ENCODE measurements around the gene SMYD4. TPM values are rescaled to one million over a fixed set of nuclear protein-coding genes. Genes with fewer than 3 reads are reported as not detected.
"Not testable (repeated sequence)": the region's sequence is repeated elsewhere in the genome, so short reads cannot be mapped to it uniquely, and the experiment has no call there.

SMYD4 gene
- total and polyA plus RNA-seq, 4 donors = 11.8 to 20.1 (median 12.8) TPM

- no peak for DNase-seq (ENCODE audit: low read depth in 4 of 6, low spot score in 6 of 6)
- Histone ChIP-seq H3K9me3 (ENCODE audit: control insufficient read depth, insufficient read depth, low read length) (no peaks in the 10 kb centered on the region), H3K36me3 (ENCODE audit: control insufficient read depth, insufficient read depth, low read length) (peaks cover 36% of the 10 kb centered on the region), H3K4me3 (ENCODE audit: low read depth, low read length) (no peak overlapping the region), H3K27ac (ENCODE audit: low read depth, low read length) (no peak overlapping the region), H3K4me1 (ENCODE audit: control insufficient read depth, insufficient read depth, low read length) (peaks cover 8% of the 10 kb centered on the region), H3K27me3 (ENCODE audit: control insufficient read depth, insufficient read depth, low read length) (no peaks in the 10 kb centered on the region)
- WGBS (ENCODE audit: insufficient coverage) = 94% methylated on average over 10 of the region's 10 CpGs
These were observed 53.4 kb downstream of the SMYD4 start for GRCh38 chr17:1776328-1776727.

GRCh38 chr17:1774390-1775176 lies 55.1 kb downstream of the SMYD4 start:
- H3K9me3 ChIP-seq (ENCODE audit: control insufficient read depth, insufficient read depth, low read length) = no peaks in the 10 kb centered on the region
- H3K4me3 ChIP-seq (ENCODE audit: low read depth, low read length) = no peak overlapping the region
- H3K4me1 ChIP-seq (ENCODE audit: control insufficient read depth, insufficient read depth, low read length) = peaks cover 6% of the 10 kb centered on the region
- no peaks in the 10 kb centered on the region for H3K27me3 ChIP-seq (ENCODE audit: control insufficient read depth, insufficient read depth, low read length)
- H3K27ac ChIP-seq (ENCODE audit: low read depth, low read length) = no peak overlapping the region
- 91% methylated on average over 19 of the region's 21 CpGs for WGBS (ENCODE audit: insufficient coverage)
- no peak for DNase-seq (ENCODE audit: low read depth in 4 of 6, low spot score in 6 of 6)
- peaks cover 27% of the 10 kb centered on the region for H3K36me3 ChIP-seq (ENCODE audit: control insufficient read depth, insufficient read depth, low read length)

- H3K9me3 ChIP-seq (ENCODE audit: control insufficient read depth, insufficient read depth, low read length) = no peaks in the 10 kb centered on the region
- H3K4me3 ChIP-seq (ENCODE audit: low read depth, low read length) = no peak overlapping the region
- DNase-seq (ENCODE audit: low read depth in 4 of 6, low spot score in 6 of 6) = no peak
- no peak overlapping the region for H3K27ac ChIP-seq (ENCODE audit: low read depth, low read length)
- H3K27me3 ChIP-seq (ENCODE audit: control insufficient read depth, insufficient read depth, low read length) = no peaks in the 10 kb centered on the region
- H3K36me3 ChIP-seq (ENCODE audit: control insufficient read depth, insufficient read depth, low read length) = peaks cover 25% of the 10 kb centered on the region
- peaks cover 10% of the 10 kb centered on the region for H3K4me1 ChIP-seq (ENCODE audit: control insufficient read depth, insufficient read depth, low read length)
- WGBS (ENCODE audit: insufficient coverage) = 59% methylated on average over 4 of the region's 7 CpGs
These were observed 56.0 kb downstream of the SMYD4 start for GRCh38 chr17:1773696-1774181.

- peaks cover 21% of the 10 kb centered on the region for H3K36me3 ChIP-seq (ENCODE audit: control insufficient read depth, insufficient read depth, low read length)
- not testable (repeated sequence) for H3K4me3 ChIP-seq (ENCODE audit: low read depth, low read length)
These were observed 56.6 kb downstream of the SMYD4 start for GRCh38 chr17:1773000-1773695.

GRCh38 chr17:1769822-1770477 lies 59.8 kb downstream of the SMYD4 start:
- peaks cover 3% of the 10 kb centered on the region for H3K36me3 ChIP-seq (ENCODE audit: control insufficient read depth, insufficient read depth, low read length)
- H3K4me1 ChIP-seq (ENCODE audit: control insufficient read depth, insufficient read depth, low read length) = peaks cover 17% of the 10 kb centered on the region
- 25% methylated on average over 18 of the region's 21 CpGs for WGBS (ENCODE audit: insufficient coverage)
- H3K9me3 ChIP-seq (ENCODE audit: control insufficient read depth, insufficient read depth, low read length) = no peaks in the 10 kb centered on the region
- H3K27me3 ChIP-seq (ENCODE audit: control insufficient read depth, insufficient read depth, low read length) = no peaks in the 10 kb centered on the region
- no peak for DNase-seq (ENCODE audit: low read depth in 4 of 6, low spot score in 6 of 6)
- no peak overlapping the region for H3K27ac ChIP-seq (ENCODE audit: low read depth, low read length)
- no peak overlapping the region for H3K4me3 ChIP-seq (ENCODE audit: low read depth, low read length)

More at GRCh38 chr17:1773000-1773695, 56.6 kb downstream of the SMYD4 start:
- peaks cover 10% of the 10 kb centered on the region for H3K4me1 ChIP-seq (ENCODE audit: control insufficient read depth, insufficient read depth, low read length)
- not testable (repeated sequence) for DNase-seq (ENCODE audit: low read depth in 4 of 6, low spot score in 6 of 6); H3K27ac ChIP-seq (ENCODE audit: low read depth, low read length); H3K9me3 ChIP-seq (ENCODE audit: control insufficient read depth, insufficient read depth, low read length); H3K27me3 ChIP-seq (ENCODE audit: control insufficient read depth, insufficient read depth, low read length)
- 95% methylated on average over 7 of the region's 12 CpGs for WGBS (ENCODE audit: insufficient coverage)

GRCh38 chr17:1767358-1767757 lies 62.3 kb downstream of the SMYD4 start:
- H3K27ac ChIP-seq (ENCODE audit: low read depth, low read length) = no peak overlapping the region
- no peaks in the 10 kb centered on the region for H3K36me3 ChIP-seq (ENCODE audit: control insufficient read depth, insufficient read depth, low read length)
- no peak overlapping the region for H3K4me3 ChIP-seq (ENCODE audit: low read depth, low read length)
- peaks cover 37% of the 10 kb centered on the region for H3K4me1 ChIP-seq (ENCODE audit: control insufficient read depth, insufficient read depth, low read length)
- H3K27me3 ChIP-seq (ENCODE audit: control insufficient read depth, insufficient read depth, low read length) = no peaks in the 10 kb centered on the region
- no peak for DNase-seq (ENCODE audit: low read depth in 4 of 6, low spot score in 6 of 6)
- H3K9me3 ChIP-seq (ENCODE audit: control insufficient read depth, insufficient read depth, low read length) = no peaks in the 10 kb centered on the region
- 94% methylated on average over 11 of the region's 12 CpGs for WGBS (ENCODE audit: insufficient coverage)

GRCh38 chr17:1766382-1767135 lies 63.1 kb downstream of the SMYD4 start:
- no peaks in the 10 kb centered on the region for H3K36me3 ChIP-seq (ENCODE audit: control insufficient read depth, insufficient read depth, low read length)
- peaks cover 42% of the 10 kb centered on the region for H3K4me1 ChIP-seq (ENCODE audit: control insufficient read depth, insufficient read depth, low read length)
- no peak overlapping the region for H3K4me3 ChIP-seq (ENCODE audit: low read depth, low read length)
- H3K27me3 ChIP-seq (ENCODE audit: control insufficient read depth, insufficient read depth, low read length) = no peaks in the 10 kb centered on the region
- H3K9me3 ChIP-seq (ENCODE audit: control insufficient read depth, insufficient read depth, low read length) = no peaks in the 10 kb centered on the region
- 55% methylated on average over 14 of the region's 21 CpGs for WGBS (ENCODE audit: insufficient coverage)
- H3K27ac ChIP-seq (ENCODE audit: low read depth, low read length) = no peak overlapping the region
- DNase-seq (ENCODE audit: low read depth in 4 of 6, low spot score in 6 of 6) = no peak

- H3K36me3 ChIP-seq (ENCODE audit: control insufficient read depth, insufficient read depth, low read length) = no peaks in the 10 kb centered on the region
- no peak overlapping the region for H3K27ac ChIP-seq (ENCODE audit: low read depth, low read length)
- peaks cover 42% of the 10 kb centered on the region for H3K4me1 ChIP-seq (ENCODE audit: control insufficient read depth, insufficient read depth, low read length)
- no CpG with 5 or more reads among the region's 3 CpGs for WGBS (ENCODE audit: insufficient coverage)
- no peaks in the 10 kb centered on the region for H3K9me3 ChIP-seq (ENCODE audit: control insufficient read depth, insufficient read depth, low read length)
- no peak for DNase-seq (ENCODE audit: low read depth in 4 of 6, low spot score in 6 of 6)
- H3K27me3 ChIP-seq (ENCODE audit: control insufficient read depth, insufficient read depth, low read length) = no peaks in the 10 kb centered on the region
- no peak overlapping the region for H3K4me3 ChIP-seq (ENCODE audit: low read depth, low read length)
These were observed 64.1 kb downstream of the SMYD4 start for GRCh38 chr17:1765576-1765975.

GRCh38 chr17:1764705-1765104 lies 65.0 kb downstream of the SMYD4 start:
- not testable (repeated sequence) for DNase-seq (ENCODE audit: low read depth in 4 of 6, low spot score in 6 of 6); H3K36me3 ChIP-seq (ENCODE audit: control insufficient read depth, insufficient read depth, low read length); H3K9me3 ChIP-seq (ENCODE audit: control insufficient read depth, insufficient read depth, low read length); H3K4me3 ChIP-seq (ENCODE audit: low read depth, low read length); H3K27ac ChIP-seq (ENCODE audit: low read depth, low read length); H3K27me3 ChIP-seq (ENCODE audit: control insufficient read depth, insufficient read depth, low read length)
- WGBS (ENCODE audit: insufficient coverage) = 92% methylated on average over 2 of the region's 7 CpGs
- peaks cover 37% of the 10 kb centered on the region for H3K4me1 ChIP-seq (ENCODE audit: control insufficient read depth, insufficient read depth, low read length)

Data from spinal cord (tissue), 10 donors.